ENCODE measurements around the gene MALSU1. TPM values are rescaled to one million over a fixed set of nuclear protein-coding genes. Genes with fewer than 3 reads are reported as not detected.

The MALSU1 gene
- total RNA-seq, 1 experiment from 2014 or later = 92.1 TPM

DNA sequence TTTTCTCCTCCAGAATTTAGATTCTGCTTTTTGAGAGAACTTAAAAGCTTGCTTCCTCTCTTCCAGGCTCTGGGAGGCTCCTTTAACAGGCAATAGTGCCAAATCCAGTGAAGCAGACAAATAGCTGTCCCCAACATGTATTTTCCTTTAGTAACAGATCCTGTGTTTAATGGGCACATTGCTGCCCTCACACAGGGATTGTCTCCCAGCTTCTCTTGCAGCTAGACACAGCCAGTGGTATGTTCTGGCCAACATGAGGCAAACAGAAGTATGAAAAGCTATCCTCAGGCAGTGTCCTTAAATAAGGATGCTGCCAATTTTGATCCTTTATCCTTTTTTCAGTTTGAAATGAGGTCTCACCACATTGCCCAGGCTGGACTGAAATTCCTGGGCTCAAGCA is 38.2 kb downstream of the MALSU1 start:
- Histone ChIP-seq H3K9me3 (ENCODE audit: low read depth, low read length, poor library complexity, severe bottlenecking) (peaks cover 10% of the 10 kb centered on the region), H3K36me3 (ENCODE audit: insufficient read depth, low read length, poor library complexity, severe bottlenecking) (peaks cover 60% of the 10 kb centered on the region), H3K27ac (ENCODE audit: low read depth, low read length, poor library complexity, severe bottlenecking) (no peak overlapping the region), H3K4me1 (ENCODE audit: insufficient read depth, low read length, poor library complexity, severe bottlenecking) (peaks cover 52% of the 10 kb centered on the region), H3K27me3 (replicated peaks; ENCODE audit: insufficient read depth, low read depth, low read length, poor library complexity) (no peaks in the 10 kb centered on the region), H3K4me3 (ENCODE audit: low read depth, low read length, poor library complexity, severe bottlenecking) (no peak overlapping the region)
- no TSS peak for BruUV-seq (replicated peaks)
- POLR2A ChIA-PET (ENCODE audit: low non-redundant PET) = interaction anchor here (0.6 kb wide), 1 partner anchor 192 kb away, joined by 3 read pairs; no protein-coding TSS in a partner anchor
- CTCF ChIA-PET = interaction anchor here (0.7 kb wide), 1 partner anchor 236 kb away, joined by 8 read pairs; no protein-coding TSS in a partner anchor
- DNase-seq (ENCODE audit: low spot score) = no peak
- TF ChIP-seq EZH2 (IDR thresholded peaks at IDR 0.05; ENCODE audit: borderline replicate concordance, low read depth, low read length, poor library complexity, severe bottlenecking) = no peak
- TF ChIP-seq, protein P1, sequence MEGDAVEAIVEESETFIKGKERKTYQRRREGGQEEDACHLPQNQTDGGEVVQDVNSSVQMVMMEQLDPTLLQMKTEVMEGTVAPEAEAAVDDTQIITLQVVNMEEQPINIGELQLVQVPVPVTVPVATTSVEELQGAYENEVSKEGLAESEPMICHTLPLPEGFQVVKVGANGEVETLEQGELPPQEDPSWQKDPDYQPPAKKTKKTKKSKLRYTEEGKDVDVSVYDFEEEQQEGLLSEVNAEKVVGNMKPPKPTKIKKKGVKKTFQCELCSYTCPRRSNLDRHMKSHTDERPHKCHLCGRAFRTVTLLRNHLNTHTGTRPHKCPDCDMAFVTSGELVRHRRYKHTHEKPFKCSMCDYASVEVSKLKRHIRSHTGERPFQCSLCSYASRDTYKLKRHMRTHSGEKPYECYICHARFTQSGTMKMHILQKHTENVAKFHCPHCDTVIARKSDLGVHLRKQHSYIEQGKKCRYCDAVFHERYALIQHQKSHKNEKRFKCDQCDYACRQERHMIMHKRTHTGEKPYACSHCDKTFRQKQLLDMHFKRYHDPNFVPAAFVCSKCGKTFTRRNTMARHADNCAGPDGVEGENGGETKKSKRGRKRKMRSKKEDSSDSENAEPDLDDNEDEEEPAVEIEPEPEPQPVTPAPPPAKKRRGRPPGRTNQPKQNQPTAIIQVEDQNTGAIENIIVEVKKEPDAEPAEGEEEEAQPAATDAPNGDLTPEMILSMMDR (conservative IDR thresholded peaks at IDR 0.05; ENCODE audit: low read depth, low read length) = no peak
- intact Hi-C loops (cut with micrococcal nuclease; ENCODE audit: unreplicated experiment) = no loop called here

DNA sequence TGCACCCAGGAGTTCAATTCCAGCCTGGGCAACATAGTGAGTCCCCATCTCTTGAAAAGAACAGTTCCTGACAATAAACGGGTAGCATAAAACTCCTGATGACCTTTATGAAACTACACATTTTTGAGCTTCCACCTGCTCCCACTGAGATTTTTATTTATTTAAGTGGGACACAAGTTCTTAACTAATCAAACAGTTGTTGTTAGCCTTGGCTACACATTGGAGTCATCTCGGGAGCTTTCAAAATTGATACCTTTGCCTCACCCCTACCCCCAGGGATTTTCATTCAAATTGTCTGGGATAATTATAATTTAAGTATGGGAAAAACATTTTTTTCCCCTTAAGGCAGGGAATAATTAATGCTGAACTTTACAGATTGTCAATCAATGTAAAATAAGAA is 39.3 kb downstream of the MALSU1 start:
- BruUV-seq (replicated peaks) = no TSS peak
- H3K4me3 ChIP-seq (ENCODE audit: low read depth, low read length, poor library complexity, severe bottlenecking) = no peak overlapping the region
- peaks cover 10% of the 10 kb centered on the region for H3K9me3 ChIP-seq (ENCODE audit: low read depth, low read length, poor library complexity, severe bottlenecking)
- no peaks in the 10 kb centered on the region for H3K27me3 ChIP-seq (replicated peaks; ENCODE audit: insufficient read depth, low read depth, low read length, poor library complexity)
- intact Hi-C loops (cut with micrococcal nuclease; ENCODE audit: unreplicated experiment) = no loop called here
- POLR2A ChIA-PET (ENCODE audit: low non-redundant PET) = no interaction called here
- DNase-seq (ENCODE audit: low spot score) = no peak
- peaks cover 60% of the 10 kb centered on the region for H3K36me3 ChIP-seq (ENCODE audit: insufficient read depth, low read length, poor library complexity, severe bottlenecking)
- peaks cover 52% of the 10 kb centered on the region for H3K4me1 ChIP-seq (ENCODE audit: insufficient read depth, low read length, poor library complexity, severe bottlenecking)
- no peak for TF ChIP-seq EZH2 (IDR thresholded peaks at IDR 0.05; ENCODE audit: borderline replicate concordance, low read depth, low read length, poor library complexity, severe bottlenecking)
- TF ChIP-seq, protein P1 (conservative IDR thresholded peaks at IDR 0.05; ENCODE audit: low read depth, low read length) = no peak
- H3K27ac ChIP-seq (ENCODE audit: low read depth, low read length, poor library complexity, severe bottlenecking) = no peak overlapping the region
- CTCF ChIA-PET = no interaction called here

DNA sequence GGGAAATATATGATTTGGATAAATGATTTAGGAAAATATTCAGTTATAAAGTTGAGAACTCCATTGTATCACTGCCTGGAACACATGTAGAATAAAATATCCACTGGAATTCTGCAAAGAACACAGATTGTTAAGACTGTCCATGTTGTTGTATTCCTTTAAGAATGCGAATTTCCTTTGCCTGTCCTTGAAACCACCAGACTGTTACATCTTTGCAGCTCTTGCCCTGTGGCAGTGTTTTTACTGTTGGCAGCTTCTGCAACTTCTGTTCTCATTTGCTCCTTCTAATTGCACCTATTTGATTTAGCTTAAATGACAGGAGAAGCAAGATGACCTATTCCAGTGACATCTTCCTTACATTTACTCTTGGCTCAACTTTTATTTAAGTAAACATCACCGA is 39.7 kb downstream of the MALSU1 start:
- no peak overlapping the region for H3K27ac ChIP-seq (ENCODE audit: low read depth, low read length, poor library complexity, severe bottlenecking)
- peaks cover 52% of the 10 kb centered on the region for H3K4me1 ChIP-seq (ENCODE audit: insufficient read depth, low read length, poor library complexity, severe bottlenecking)
- H3K4me3 ChIP-seq (ENCODE audit: low read depth, low read length, poor library complexity, severe bottlenecking) = no peak overlapping the region
- ChIA-PET POLR2A (ENCODE audit: low non-redundant PET) (no interaction called here), CTCF (no interaction called here)
- H3K9me3 ChIP-seq (ENCODE audit: low read depth, low read length, poor library complexity, severe bottlenecking) = peaks cover 10% of the 10 kb centered on the region
- peaks cover 61% of the 10 kb centered on the region for H3K36me3 ChIP-seq (ENCODE audit: insufficient read depth, low read length, poor library complexity, severe bottlenecking)
- no peak for TF ChIP-seq EZH2 (IDR thresholded peaks at IDR 0.05; ENCODE audit: borderline replicate concordance, low read depth, low read length, poor library complexity, severe bottlenecking)
- TF ChIP-seq, protein P1 (conservative IDR thresholded peaks at IDR 0.05; ENCODE audit: low read depth, low read length) = no peak
- no peaks in the 10 kb centered on the region for H3K27me3 ChIP-seq (replicated peaks; ENCODE audit: insufficient read depth, low read depth, low read length, poor library complexity)
- intact Hi-C loops (cut with micrococcal nuclease; ENCODE audit: unreplicated experiment) = no loop called here
- no TSS peak for BruUV-seq (replicated peaks)
- DNase-seq (ENCODE audit: low spot score) = no peak

Data from A673 (cell line).